Endodermal cell (in vitro differentiated cells): ENCODE results near the gene DLG2. TPM values are rescaled to one million over a fixed set of nuclear protein-coding genes. Genes with fewer than 3 reads are reported as not detected.

ENCODE experiments used
- DNase-seq: peaks from one replicate; pipeline ENCODE4 v3.0.0-alpha.2; 2017
- H3K27ac ChIP-seq: 2 replicates; pipeline ENCODE4 v1.5.1; 2013; ENCODE audit warnings: mild to moderate bottlenecking, low read depth, low read length, moderate library complexity
- H3K27me3 ChIP-seq: 2 replicates; pipeline ENCODE4 v1.6.1; 2013; ENCODE audit warnings: mild to moderate bottlenecking, low read length, moderate library complexity; ENCODE audit not compliant: insufficient read depth, control insufficient read depth, poor library complexity, severe bottlenecking
- H3K36me3 ChIP-seq: 2 replicates; pipeline ENCODE4 v1.7.0; 2013; ENCODE audit warnings: mild to moderate bottlenecking, low read length, moderate library complexity; ENCODE audit not compliant: control insufficient read depth, insufficient read depth
- H3K4me1 ChIP-seq: one replicate; pipeline ENCODE4 v1.7.0; 2013; ENCODE audit warnings: low read length; ENCODE audit not compliant: control insufficient read depth, insufficient read depth
- H3K4me3 ChIP-seq: 2 replicates; pipeline ENCODE4 v1.5.1; 2013; ENCODE audit warnings: mild to moderate bottlenecking, low read length, moderate library complexity
- H3K9ac ChIP-seq: 2 replicates; pipeline ENCODE4 v1.6.1; 2013; ENCODE audit warnings: mild to moderate bottlenecking, low read length, moderate library complexity; ENCODE audit not compliant: poor library complexity, severe bottlenecking; ENCODE audit errors: extremely low read depth
- H3K9me3 ChIP-seq: 2 replicates; pipeline ENCODE4 v1.6.1; 2013; ENCODE audit warnings: mild to moderate bottlenecking, low read length, moderate library complexity; ENCODE audit not compliant: control insufficient read depth
- H3K27ac Mint-ChIP-seq: 2 replicates; pipeline ENCODE4 v1.8.0; 2020; ENCODE audit warnings: mixed read lengths
- H3K27me3 Mint-ChIP-seq: 2 replicates; pipeline ENCODE4 v1.8.0; 2021; ENCODE audit warnings: mild to moderate bottlenecking, mixed read lengths; ENCODE audit not compliant: insufficient read depth
- H3K36me3 Mint-ChIP-seq: 2 replicates; pipeline ENCODE4 v1.8.0; 2020; ENCODE audit warnings: low read depth, mixed read lengths
- H3K4me1 Mint-ChIP-seq: 2 replicates; pipeline ENCODE4 v1.8.0; 2020; ENCODE audit warnings: mixed read lengths
- H3K4me3 Mint-ChIP-seq: 2 replicates; pipeline ENCODE4 v1.8.0; 2020; ENCODE audit warnings: mild to moderate bottlenecking, moderate library complexity, mixed read lengths
- H3K9me3 Mint-ChIP-seq: 2 replicates; pipeline ENCODE4 v1.8.0; 2020; ENCODE audit warnings: mild to moderate bottlenecking, mixed read lengths
- CTCF ChIP-seq: fragments of 200-600 bp; sonication (generic); conservative IDR thresholded peaks from 2 replicates; pipeline ENCODE4 v1.5.0; 2021; ENCODE audit warnings: antibody characterized with exemption, mild to moderate bottlenecking
- WGBS, 2 experiments: methylation state at CpG; one replicate each; pipeline versions ENCODE4 v1.1.5 to v1.1.7; 2013; ENCODE audit warnings: missing lambda C conversion rate in 2 of 2, mixed read lengths in 1 of 2; ENCODE audit not compliant: insufficient coverage in 1 of 2, insufficient read length in 1 of 2; 5-methylcytosine and 5-hydroxymethylcytosine counted together
- total RNA-seq, 2 donors: library from RNA; stranded (reverse); fragmentation: NEBNext Ultra II Directional in 1 of 2; extraction: Animal tissue kit (Norgen Biotek cat#: 25700) in 1 of 2; gene quantifications; 2 replicates in 1 of 2; 3 replicates in 1 of 2; pipeline ENCODE4 v1.2.1, GENCODE V29; 2021

Gene DLG2
- total RNA-seq, 2 donors from 2014 or later = 9.6 to 10.6 TPM

- no peak overlapping the region for H3K4me3 ChIP-seq
- Mint-ChIP-seq H3K9me3 (no peaks in the 10 kb centered on the region), H3K27ac (no peak overlapping the region), H3K4me1 (no peaks in the 10 kb centered on the region), H3K36me3 (no peaks in the 10 kb centered on the region), H3K27me3 (no peaks in the 10 kb centered on the region), H3K4me3 (no peak overlapping the region)
- H3K9me3 ChIP-seq = no peaks in the 10 kb centered on the region
- no peak overlapping the region for H3K9ac ChIP-seq
- no peaks in the 10 kb centered on the region for H3K36me3 ChIP-seq
- no peak for TF ChIP-seq CTCF
- DNase-seq = no peak
- no peak overlapping the region for H3K27ac ChIP-seq
- H3K27me3 ChIP-seq = no peaks in the 10 kb centered on the region
- 87 to 91% methylated on average over 3 to 4 of the region's 4 CpGs for WGBS, 2 experiments
- H3K4me1 ChIP-seq = no peaks in the 10 kb centered on the region
Observed at GRCh38 chr11:84465040-84465439, 1162.1 kb downstream of the DLG2 start.

GRCh38 chr11:84455691-84456090, 1171.5 kb downstream of the DLG2 start:
- H3K9ac ChIP-seq = no peak overlapping the region
- Mint-ChIP-seq H3K36me3 (no peaks in the 10 kb centered on the region), H3K27ac (no peak overlapping the region), H3K4me1 (peaks cover 9% of the 10 kb centered on the region), H3K9me3 (no peaks in the 10 kb centered on the region), H3K27me3 (no peaks in the 10 kb centered on the region), H3K4me3 (no peak overlapping the region)
- H3K27me3 ChIP-seq = no peaks in the 10 kb centered on the region
- no peak overlapping the region for H3K4me3 ChIP-seq
- DNase-seq = no peak
- no peak overlapping the region for H3K27ac ChIP-seq
- H3K9me3 ChIP-seq = no peaks in the 10 kb centered on the region
- no peaks in the 10 kb centered on the region for H3K4me1 ChIP-seq
- TF ChIP-seq CTCF = no peak
- no peaks in the 10 kb centered on the region for H3K36me3 ChIP-seq
- WGBS, 2 experiments = 87 to 100% methylated on average over 1 to 3 of the region's 3 CpGs

GRCh38 chr11:84452211-84452610, 1174.9 kb downstream of the DLG2 start:
- no peak overlapping the region for H3K27ac Mint-ChIP-seq
- DNase-seq = no peak
- TF ChIP-seq CTCF = no peak
- Histone ChIP-seq H3K36me3 (no peaks in the 10 kb centered on the region), H3K9ac (no peak overlapping the region), H3K9me3 (no peaks in the 10 kb centered on the region), H3K4me3 (no peak overlapping the region), H3K4me1 (no peaks in the 10 kb centered on the region), H3K27ac (no peak overlapping the region), H3K27me3 (no peaks in the 10 kb centered on the region)
- H3K36me3 Mint-ChIP-seq = no peaks in the 10 kb centered on the region
- peaks cover 9% of the 10 kb centered on the region for H3K4me1 Mint-ChIP-seq
- H3K9me3 Mint-ChIP-seq = no peaks in the 10 kb centered on the region
- H3K4me3 Mint-ChIP-seq = no peak overlapping the region
- no peaks in the 10 kb centered on the region for H3K27me3 Mint-ChIP-seq
